CD4-positive, alpha-beta T cell treated with Interleukin-4 for 1 hour (primary cell): Measurements from ENCODE around the gene RNF215.
"Not testable (repeated sequence)": the region's sequence is repeated elsewhere in the genome, so short reads cannot be mapped to it uniquely, and the experiment has no call there.

Source experiments
- DNase-seq, 2 donors: peaks; one replicate each; pipeline ENCODE4 v3.0.0-alpha.2; 2020 to 2022

RNF215 gene

GRCh38 chr22:30420347-30421125, 33.3 kb upstream of the RNF215 start:
- no peak for DNase-seq

- no peak for DNase-seq
Measured at GRCh38 chr22:30416837-30417236, 29.6 kb upstream of the RNF215 start.

DNA sequence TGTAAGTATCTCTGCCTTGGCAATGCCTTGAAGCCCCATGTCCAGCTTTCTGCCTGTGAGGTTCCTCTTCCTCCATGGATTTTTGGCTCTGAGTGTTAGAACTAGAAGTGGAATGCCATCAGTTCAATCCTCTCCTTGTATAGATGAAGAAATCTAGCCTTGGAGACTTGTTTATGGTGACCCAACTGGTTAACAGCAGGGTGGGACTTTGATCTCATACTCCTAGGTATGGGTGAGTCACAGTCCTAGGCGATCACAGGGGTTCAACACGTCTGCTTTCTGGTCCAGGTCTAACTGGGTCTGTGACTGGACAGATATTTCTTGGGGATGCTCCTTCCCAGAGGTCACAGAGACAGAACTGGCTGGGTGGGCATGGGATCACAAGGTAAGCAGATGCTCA, 29.2 kb upstream of the RNF215 start:
- DNase-seq, result no peak

- DNase-seq, result no peak
Measured at GRCh38 chr22:30414525-30415047, 27.4 kb upstream of the RNF215 start.

GRCh38 chr22:30413745-30414524, 26.7 kb upstream of the RNF215 start:
- DNase-seq, result no peak

DNA sequence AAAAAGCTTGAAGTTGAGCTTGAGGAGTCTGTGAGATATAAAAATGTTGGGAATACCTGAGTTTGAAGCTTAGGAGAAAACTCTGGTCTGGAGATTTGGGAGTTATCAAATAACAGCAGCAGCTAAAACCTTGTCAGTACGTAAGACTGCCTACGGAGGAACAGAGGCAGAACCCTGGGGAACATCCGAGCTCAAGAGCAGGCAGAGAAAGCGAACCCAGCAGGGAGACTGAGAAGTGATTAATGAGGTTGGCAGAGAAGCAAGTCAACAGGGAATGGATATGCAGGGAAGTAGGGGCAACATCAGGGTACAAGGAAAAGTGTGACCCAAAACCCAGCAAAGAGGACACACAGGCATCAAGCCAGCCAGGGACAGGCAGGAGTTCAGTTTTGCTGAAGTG, 25.8 kb upstream of the RNF215 start:
- DNase-seq, result no peak

GRCh38 chr22:30411780-30412179, 24.6 kb upstream of the RNF215 start:
- DNase-seq, result no peak

GRCh38 chr22:30408388-30409102, 21.3 kb upstream of the RNF215 start:
- DNase-seq, result no peak

- no peak for DNase-seq
Measured at GRCh38 chr22:30406400-30406799, 19.2 kb upstream of the RNF215 start.

DNA sequence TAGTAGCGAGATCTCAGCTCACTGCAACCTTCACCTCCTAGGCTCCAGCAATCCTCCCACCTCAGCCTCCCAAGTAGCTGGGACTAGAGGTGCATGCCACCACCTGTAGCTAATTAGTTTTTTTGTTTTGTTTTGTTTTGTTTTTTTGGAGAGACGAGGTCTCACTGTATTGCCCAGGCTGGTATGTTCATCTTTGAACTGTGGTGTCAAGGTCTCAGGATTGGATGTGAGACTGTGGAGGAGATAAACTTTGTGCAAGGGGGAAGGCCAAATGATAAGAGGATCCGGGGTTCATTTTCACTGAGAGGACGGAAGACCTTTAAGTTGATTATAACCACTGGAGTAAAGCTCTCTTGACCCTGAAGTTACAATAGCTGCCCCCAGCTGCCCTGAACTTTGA, 18.5 kb upstream of the RNF215 start:
- no peak for DNase-seq

DNA sequence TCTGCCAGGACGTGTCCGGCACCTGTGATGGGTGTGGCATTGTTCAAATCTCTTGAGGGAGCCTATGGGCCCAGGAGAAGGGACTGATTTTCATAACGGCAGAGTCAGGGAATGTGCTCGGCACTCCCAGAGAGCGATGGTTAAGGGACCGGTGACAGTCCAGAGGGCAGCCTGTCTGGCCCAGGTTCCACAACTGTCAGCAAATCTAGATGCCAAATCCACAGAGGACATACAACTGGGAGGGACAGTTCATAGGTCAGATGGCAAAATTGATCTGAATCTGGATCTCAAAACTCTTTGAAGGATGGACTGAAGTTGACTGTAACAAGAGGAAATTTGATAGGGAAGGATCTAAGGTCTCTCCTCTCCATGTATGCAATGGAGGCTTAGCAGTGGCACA, 17.1 kb upstream of the RNF215 start:
- no peak for DNase-seq

- DNase-seq, result not testable (repeated sequence)
Measured at GRCh38 chr22:30402766-30403104, 15.5 kb upstream of the RNF215 start.

DNA sequence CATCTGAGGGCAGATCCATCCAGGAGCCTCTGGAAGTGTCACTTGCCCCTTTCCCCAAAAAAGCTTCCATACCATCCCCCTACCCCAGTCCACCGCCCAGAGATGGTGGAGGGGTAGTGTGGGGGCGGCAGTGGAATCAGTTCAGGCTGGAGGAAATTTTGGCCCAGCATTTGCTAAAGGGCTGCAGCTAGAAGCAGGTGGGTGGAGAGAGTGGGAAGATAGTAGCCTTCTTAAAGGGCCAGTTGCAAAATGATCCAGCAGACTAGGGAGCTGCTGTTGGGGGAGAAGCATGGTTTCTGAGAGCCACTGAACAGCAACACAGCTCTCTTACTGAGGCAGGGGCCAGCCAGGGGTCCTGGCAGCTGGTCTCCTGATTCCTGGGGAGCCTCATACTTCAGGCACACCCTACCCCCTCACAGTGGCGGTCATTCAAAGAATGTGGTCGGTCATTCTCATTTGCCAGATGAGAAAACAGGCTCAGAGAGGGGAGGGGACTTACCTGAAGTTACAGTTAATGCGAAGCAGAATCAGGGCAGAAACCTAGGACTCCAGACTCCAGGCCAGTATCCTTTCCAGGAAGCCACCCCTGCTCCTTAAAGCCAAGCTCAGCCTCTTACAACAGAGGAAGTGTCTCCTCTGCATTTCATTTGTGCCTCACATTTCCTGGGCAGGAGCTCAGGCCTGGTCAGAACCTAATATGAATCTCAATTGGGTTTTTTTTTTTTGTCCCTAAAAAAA, 15.0 kb upstream of the RNF215 start:
- DNase-seq, result no peak

DNA sequence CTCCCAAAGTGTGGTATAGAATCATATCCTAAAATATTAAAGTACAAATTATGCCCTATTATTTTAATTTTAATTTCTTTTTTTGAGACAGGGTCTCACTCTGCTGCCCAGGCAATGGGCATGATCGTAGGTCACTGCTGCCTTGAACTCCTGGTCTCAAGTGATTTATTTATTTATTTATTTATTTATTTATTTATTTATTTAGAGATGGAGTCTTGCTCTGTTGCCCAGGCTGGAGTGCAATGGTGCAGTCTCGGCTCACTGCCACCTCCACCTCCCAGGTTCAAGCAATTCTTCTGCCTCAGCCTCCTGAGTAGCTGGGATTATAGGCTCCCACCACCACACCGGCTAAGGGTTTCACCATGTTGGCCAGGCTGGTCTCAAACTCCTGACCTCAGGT, 13.8 kb upstream of the RNF215 start:
- DNase-seq, result not testable (repeated sequence)

GRCh38 chr22:30400159-30400558, 12.9 kb upstream of the RNF215 start:
- no peak for DNase-seq

- no peak for DNase-seq
Measured at GRCh38 chr22:30399718-30400117, 12.5 kb upstream of the RNF215 start.

DNA sequence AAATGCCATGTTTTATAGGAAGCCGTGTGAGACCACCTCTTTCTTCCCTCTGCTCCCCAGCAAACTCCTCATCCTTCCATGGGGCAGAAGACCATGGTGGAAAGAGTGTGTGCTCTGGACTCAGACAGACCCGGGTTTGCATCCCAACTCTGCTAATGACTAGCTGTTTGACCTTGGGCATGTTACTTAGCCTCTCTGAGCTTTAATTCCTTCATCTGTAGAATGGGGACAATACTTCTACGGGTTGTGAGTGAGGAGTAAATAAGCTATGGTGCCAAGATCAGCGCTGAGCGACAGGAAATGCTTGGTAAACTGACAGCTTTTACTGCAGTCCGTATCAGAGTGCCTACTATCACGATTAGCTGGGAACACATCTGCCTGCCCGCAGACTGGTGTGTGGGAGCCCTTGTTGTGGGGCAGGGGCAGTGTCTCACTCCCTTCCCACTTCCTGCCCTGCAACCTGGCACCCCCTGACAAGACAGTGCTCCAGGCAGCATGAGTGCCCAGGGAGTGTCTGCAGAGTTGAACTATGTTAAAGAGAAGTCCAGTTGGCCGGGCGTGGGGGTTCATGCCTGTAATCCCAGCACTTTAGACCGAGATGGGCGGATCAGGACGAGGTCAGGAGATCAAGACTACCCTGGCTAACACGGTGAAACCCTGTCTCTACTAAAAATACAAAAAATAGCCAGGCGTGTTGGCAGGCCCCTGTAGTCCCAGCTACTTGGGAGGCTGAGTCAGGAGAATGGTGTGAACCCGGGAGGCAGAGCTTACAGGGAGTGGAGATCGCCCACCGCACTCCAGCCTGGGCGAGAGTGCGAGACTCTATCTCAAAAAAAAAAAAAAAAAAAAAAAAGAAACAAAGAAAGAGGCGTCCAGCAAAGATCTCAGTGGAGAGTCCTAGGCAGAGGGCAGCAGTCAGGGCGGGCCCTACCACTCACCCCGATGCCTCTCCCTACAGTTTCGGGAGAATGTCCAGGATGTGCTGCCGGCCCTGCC, 11.8 kb upstream of the RNF215 start:
- no peak for DNase-seq

DNA sequence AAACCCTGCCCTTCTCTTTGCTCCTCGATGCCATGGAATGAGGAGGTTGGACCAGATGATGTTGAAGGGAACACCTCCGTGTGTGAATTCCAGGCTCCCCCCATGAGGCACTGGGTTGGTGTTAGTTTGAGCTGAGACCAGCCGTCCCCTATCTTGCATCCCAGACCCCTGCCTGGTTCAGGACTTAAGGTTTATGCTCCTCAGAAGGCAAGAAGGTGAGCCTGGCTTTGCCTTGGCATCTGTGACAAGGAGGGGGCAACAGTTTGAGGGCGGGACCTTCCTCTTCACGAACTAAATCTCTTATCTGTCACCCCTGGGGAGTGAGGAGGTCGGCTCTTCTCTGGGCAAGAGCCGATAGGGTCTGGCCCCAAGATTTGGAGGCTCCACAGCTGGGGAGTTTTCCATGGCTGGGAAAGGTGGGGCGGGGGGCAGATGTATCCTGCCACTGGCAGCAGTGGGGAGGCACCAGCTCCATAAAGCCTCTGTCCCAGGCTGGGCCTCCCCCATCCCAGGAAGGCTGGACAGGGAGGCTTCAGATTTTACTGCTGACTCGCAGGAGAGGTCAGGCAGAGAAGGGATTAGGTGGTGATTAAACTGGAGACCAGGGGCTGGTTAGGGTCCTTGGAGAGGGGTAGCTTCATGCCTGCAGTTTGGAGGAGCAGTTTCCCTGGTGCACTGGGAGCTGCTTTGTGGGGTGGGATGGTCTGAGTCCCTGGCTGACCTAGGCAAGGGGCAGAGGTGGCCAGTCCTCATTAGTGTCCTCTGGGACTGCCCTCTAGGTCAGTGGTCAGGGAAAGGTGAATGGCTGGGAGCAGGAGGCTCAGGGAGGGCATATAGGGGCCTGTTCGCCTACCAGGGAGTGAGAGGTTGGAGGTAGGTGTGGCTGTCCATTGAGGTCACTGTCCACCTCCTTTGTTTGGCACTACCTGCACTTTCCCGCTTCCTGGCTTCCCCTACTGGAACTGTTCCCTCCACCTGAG, 10.7 kb upstream of the RNF215 start:
- DNase-seq, result no peak

DNA sequence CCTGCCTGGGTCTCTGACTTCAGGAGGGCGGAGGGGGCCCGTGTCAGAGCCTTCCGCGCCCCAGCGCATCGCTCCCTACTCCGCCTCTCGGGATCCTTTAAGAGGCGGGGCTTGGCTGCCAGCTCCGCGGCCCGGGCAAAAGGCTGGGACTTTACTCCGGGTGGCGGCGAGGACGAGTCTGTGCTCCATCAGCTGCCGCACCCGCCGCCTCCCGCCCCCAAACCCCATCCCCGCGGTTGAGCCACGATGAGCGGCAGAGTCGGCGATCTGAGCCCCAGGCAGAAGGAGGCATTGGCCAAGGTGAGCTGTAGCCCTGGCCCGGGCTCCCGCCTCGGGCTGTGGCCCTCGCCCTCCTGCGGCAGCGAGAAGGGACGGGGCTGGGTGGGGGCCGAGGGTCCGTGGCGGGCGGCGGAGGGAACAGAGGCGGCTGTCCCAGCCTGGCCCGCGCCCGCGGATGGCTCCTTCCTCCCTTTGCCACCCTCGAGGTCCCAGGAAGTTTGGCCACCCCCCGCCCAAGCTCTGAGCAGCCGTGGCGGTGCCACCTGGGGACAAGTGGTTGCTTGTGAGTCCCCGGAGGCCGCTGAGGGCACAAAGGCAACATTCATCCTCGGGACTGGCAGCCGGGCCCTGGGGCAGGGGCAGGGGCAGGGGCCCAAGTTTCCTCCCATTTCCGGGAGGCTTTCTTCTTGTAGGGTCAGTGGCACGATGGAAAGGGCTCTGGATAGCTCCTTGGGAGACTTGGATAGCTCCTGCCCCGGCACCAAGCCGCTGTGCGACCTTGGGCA, 9.9 kb upstream of the RNF215 start, which contains the start of gene SEC14L2:
Gene SEC14L2 (plus strand): TSS at position 148 of the 785 bp plus-strand sequence. CDS start 99 bp downstream, at position 247.
- DNase-seq, result peak; percentile 43 to 56
